Hindlimb muscle (tissue), 1 donor: ENCODE results near the gene NFATC2IP. TPM values are rescaled to one million over a fixed set of nuclear protein-coding genes. Genes with fewer than 3 reads are reported as not detected.
"Not testable (repeated sequence)": the region's sequence is repeated elsewhere in the genome, so short reads cannot be mapped to it uniquely, and the experiment has no call there.

Experiments used
- DNase-seq: peaks from one replicate; pipeline ENCODE4 v3.0.0-alpha.2; 2013
- polyA plus RNA-seq: library from polyadenylated mRNA; unstranded; fragments of 120-200 nt; gene quantifications from one replicate; pipeline ENCODE4 v1.2.1, GENCODE V29; 2013; ENCODE audit not compliant: insufficient read length

Gene NFATC2IP
- polyA plus RNA-seq, 1 donor = 29.1 TPM

- no peak for DNase-seq
These were observed 49.3 kb downstream of the NFATC2IP start for GRCh38 chr16:29000019-29000418.

- DNase-seq = not testable (repeated sequence)
These were observed 53.9 kb downstream of the NFATC2IP start for GRCh38 chr16:29004496-29005139.

GRCh38 chr16:29007730-29008593 lies 57.2 kb downstream of the NFATC2IP start:
- no peak for DNase-seq

- no peak for DNase-seq
These were observed 58.5 kb downstream of the NFATC2IP start for GRCh38 chr16:29009050-29009837.

DNA sequence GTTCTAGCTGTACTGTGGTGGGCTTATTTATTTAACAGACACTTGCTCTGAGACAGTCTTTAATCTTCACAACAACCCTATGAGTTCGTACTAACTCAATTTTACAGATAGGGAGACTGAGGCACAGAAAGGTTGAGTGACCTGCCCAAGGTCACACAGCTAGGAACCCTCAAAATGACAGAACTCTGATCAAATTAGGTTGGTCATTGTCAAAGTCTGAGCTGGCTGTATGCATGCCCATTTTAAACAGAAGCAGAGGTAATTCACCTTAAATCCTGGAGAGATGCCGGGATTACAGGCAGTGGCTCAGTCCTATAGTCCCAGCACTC lies 59.1 kb downstream of the NFATC2IP start:
- no peak for DNase-seq

GRCh38 chr16:29011112-29011511 lies 60.4 kb downstream of the NFATC2IP start:
- DNase-seq = no peak

GRCh38 chr16:29011851-29012250 lies 61.1 kb downstream of the NFATC2IP start:
- DNase-seq = no peak

DNA sequence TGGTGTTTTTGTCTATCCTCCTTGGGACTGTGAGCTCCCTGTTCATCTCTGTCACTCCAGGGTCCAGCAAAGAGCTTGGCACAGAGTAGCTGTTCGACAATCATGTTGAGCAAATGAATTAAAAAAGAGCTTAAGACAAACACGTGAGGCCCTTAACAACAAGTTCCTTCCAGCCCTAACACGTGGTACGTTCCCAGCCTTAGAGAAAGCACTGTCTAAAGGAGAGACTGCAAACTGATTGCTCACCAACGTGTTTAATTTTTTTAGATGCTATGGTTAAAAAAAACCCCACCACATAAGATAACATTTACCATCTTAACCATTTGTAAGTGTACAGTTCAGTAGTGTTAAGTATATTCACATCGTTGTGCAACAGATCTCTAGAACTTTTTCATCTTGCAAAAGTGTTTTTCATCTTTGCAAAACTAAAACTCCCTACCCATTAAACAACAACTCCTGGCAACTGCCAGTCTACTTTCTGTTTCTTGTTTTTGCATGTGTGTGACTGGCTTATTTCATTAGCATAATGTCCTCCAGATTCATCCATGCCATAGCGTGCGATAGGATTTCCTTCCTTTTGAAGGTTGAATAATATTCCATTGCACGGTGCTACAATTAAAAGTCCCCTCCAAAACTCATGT lies 62.3 kb downstream of the NFATC2IP start:
- no peak for DNase-seq

DNA sequence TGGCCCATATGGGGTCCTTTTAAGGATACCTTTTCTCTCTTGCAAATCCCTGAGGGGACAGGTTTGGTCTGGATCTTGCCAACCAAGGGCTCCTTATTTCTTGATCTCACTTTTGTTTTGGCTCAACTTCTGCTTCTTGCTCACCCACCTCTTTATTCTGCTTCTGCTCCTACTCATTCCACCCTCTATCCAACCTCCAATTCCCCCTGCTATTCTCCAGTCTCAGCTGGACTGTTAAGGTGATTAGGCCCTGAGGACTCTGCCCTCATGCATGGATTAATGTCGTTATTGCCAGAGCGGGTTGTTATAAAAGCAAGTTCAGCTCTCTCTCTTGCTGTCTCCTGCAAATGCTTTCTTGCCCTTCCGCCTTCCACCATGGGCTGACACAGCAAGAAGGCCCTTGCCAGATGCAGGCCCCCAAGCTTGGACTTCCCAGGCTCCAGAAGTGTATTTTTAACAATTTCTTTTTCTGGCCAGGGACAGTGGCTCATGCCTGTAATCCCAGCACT lies 63.9 kb downstream of the NFATC2IP start:
- no peak for DNase-seq

Other genes with a start within 250 kb of the NFATC2IP start
- gene EIF3C, start 239.5 kb upstream of the NFATC2IP start, polyA plus RNA-seq = 599 TPM
- gene NPIPB9, start 199.2 kb upstream of the NFATC2IP start, polyA plus RNA-seq = 2.6 TPM
- gene ATXN2L, start 127.9 kb upstream of the NFATC2IP start, polyA plus RNA-seq = 85.5 TPM
- 165 TPM for gene TUFM, start 104.6 kb upstream of the NFATC2IP start, polyA plus RNA-seq
- gene SH2B1, start 87.1 kb upstream of the NFATC2IP start, polyA plus RNA-seq = 56.2 TPM
- gene ATP2A1, start 72.4 kb upstream of the NFATC2IP start, polyA plus RNA-seq = 758 TPM
- gene RABEP2, start 25.7 kb upstream of the NFATC2IP start, polyA plus RNA-seq = 17.1 TPM
- 0.32 TPM for gene CD19, start 19.0 kb upstream of the NFATC2IP start, polyA plus RNA-seq
- 30.7 TPM for gene SPNS1, start 23.8 kb downstream of the NFATC2IP start, polyA plus RNA-seq
- gene LAT, start 34.1 kb downstream of the NFATC2IP start, polyA plus RNA-seq = 2.2 TPM